ENCODE data around the gene TBC1D24.

DNA sequence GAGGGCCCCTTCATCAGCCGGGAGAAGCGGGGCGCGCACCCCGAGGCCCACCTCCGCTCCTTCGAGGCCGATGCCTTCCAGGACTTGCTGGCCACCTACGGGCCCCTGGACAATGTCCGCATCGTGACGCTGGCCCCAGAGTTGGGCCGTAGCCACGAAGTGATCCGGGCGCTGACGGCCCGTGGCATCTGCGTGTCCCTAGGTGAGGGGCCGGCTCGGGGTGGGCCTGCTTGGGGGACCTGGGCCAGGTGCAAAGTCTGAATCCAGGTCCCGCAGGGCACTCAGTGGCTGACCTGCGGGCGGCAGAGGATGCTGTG lies 52.8 kb downstream of the TBC1D24 start:
- TF ChIP-seq, protein P1, sequence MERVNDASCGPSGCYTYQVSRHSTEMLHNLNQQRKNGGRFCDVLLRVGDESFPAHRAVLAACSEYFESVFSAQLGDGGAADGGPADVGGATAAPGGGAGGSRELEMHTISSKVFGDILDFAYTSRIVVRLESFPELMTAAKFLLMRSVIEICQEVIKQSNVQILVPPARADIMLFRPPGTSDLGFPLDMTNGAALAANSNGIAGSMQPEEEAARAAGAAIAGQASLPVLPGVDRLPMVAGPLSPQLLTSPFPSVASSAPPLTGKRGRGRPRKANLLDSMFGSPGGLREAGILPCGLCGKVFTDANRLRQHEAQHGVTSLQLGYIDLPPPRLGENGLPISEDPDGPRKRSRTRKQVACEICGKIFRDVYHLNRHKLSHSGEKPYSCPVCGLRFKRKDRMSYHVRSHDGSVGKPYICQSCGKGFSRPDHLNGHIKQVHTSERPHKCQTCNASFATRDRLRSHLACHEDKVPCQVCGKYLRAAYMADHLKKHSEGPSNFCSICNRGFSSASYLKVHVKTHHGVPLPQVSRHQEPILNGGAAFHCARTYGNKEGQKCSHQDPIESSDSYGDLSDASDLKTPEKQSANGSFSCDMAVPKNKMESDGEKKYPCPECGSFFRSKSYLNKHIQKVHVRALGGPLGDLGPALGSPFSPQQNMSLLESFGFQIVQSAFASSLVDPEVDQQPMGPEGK (CRISPR knock-in tag; IDR thresholded peaks at IDR 0.05; ENCODE audit: borderline replicate concordance), result no peak
- TF ChIP-seq TOX (CRISPR knock-in tag; IDR thresholded peaks at IDR 0.05; ENCODE audit: borderline replicate concordance), result no peak
- no peak for TF ChIP-seq ZC3H10 (CRISPR knock-in tag; IDR thresholded peaks at IDR 0.05)
- no peak for TF ChIP-seq SNAI2 (CRISPR knock-in tag; IDR thresholded peaks at IDR 0.05)
- no peak for TF ChIP-seq CSDC2 (CRISPR knock-in tag; IDR thresholded peaks at IDR 0.05)
- no peak for TF ChIP-seq ZNF8 (CRISPR knock-in tag; IDR thresholded peaks at IDR 0.05)
- TF ChIP-seq ARNTL (CRISPR knock-in tag; IDR thresholded peaks at IDR 0.05; ENCODE audit: borderline replicate concordance, low read depth), result no peak
- no peak for TF ChIP-seq ESRRG (CRISPR knock-in tag; IDR thresholded peaks at IDR 0.05)
- no peak for TF ChIP-seq ZNF565 (CRISPR knock-in tag; conservative IDR thresholded peaks at IDR 0.05; ENCODE audit: low read depth)

Data from SK-N-SH treated with all-trans-retinoic acid at 6 μM for 48 hours (cell line).